Neural cell (in vitro differentiated cells): ENCODE measurements around the gene EIF1AD. TPM values are rescaled to one million over a fixed set of nuclear protein-coding genes. Genes with fewer than 3 reads are reported as not detected.

ENCODE experiments used
- H2AFZ ChIP-seq: fragments of 200-600, 300-800 bp; sonication (generic), shearing (Covaris generic); 2 replicates; pipeline ENCODE4 v1.6.0; 2014; ENCODE audit warnings: low read depth, mild to moderate bottlenecking, antibody characterized with exemption, low read length, moderate library complexity
- H3F3A ChIP-seq: fragments of 200-600 bp; shearing (Covaris generic); 2 replicates; pipeline ENCODE4 v1.6.1; 2016; ENCODE audit warnings: mild to moderate bottlenecking, moderate library complexity, mixed read lengths, antibody characterized with exemption, low read length; ENCODE audit not compliant: insufficient read depth, poor library complexity, severe bottlenecking
- H3K27ac ChIP-seq: fragments of 200-600, 300-800 bp; sonication (generic), shearing (Covaris generic); 2 replicates; pipeline ENCODE4 v1.5.1; 2014; ENCODE audit warnings: mild to moderate bottlenecking, low read length, moderate library complexity
- H3K27me3 ChIP-seq: fragments of 300-800, 200-600 bp; sonication (generic), shearing (Covaris generic); 2 replicates; pipeline ENCODE4 v1.6.0; 2014; ENCODE audit warnings: mild to moderate bottlenecking, low read depth, low read length, moderate library complexity; ENCODE audit not compliant: insufficient read depth
- H3K36me3 ChIP-seq: fragments of 300-800, 200-600 bp; sonication (generic), shearing (Covaris generic); 2 replicates; pipeline ENCODE4 v1.5.1; 2014; ENCODE audit warnings: mild to moderate bottlenecking, antibody characterized with exemption, low read length, moderate library complexity; ENCODE audit not compliant: insufficient read depth
- H3K4me2 ChIP-seq: fragments of 300-800, 200-600 bp; sonication (generic), shearing (Covaris generic); 2 replicates; pipeline ENCODE4 v1.6.0; 2014; ENCODE audit warnings: mild to moderate bottlenecking, low read length
- H3K4me3 ChIP-seq: fragments of 300-800, 200-600 bp; sonication (generic), shearing (Covaris generic); 2 replicates; pipeline ENCODE4 v1.5.1; 2014; ENCODE audit warnings: mild to moderate bottlenecking, low read length, moderate library complexity
- H3K79me2 ChIP-seq: fragments of 200-600 bp; shearing (Covaris generic); replicated peaks from 2 replicates; pipeline ENCODE4 v1.6.0; 2014; ENCODE audit warnings: mild to moderate bottlenecking, low read length, moderate library complexity; ENCODE audit not compliant: insufficient read depth
- H3K9ac ChIP-seq: fragments of 300-800, 200-600 bp; sonication (generic), shearing (Covaris generic); 2 replicates; pipeline ENCODE4 v1.6.1; 2016; ENCODE audit warnings: mild to moderate bottlenecking, low read length, mixed read lengths
- H3K9me2 ChIP-seq: fragments of 200-600 bp; shearing (Covaris generic); 2 replicates; pipeline ENCODE4 v1.6.1; 2016; ENCODE audit warnings: mild to moderate bottlenecking, low read length, mixed read lengths; ENCODE audit not compliant: insufficient read depth
- H3K9me3 ChIP-seq: fragments of 200-600, 300-800 bp; sonication (generic), shearing (Covaris generic); 2 replicates; pipeline ENCODE4 v1.6.1; 2016; ENCODE audit warnings: mild to moderate bottlenecking, mixed run types, low read length, moderate library complexity, mixed read lengths
- H4K20me1 ChIP-seq: fragments of 200-600 bp; shearing (Covaris generic); 2 replicates; pipeline ENCODE4 v1.6.1; 2016; ENCODE audit warnings: mild to moderate bottlenecking, mixed run types; ENCODE audit not compliant: insufficient read depth
- CTCF ChIP-seq: fragments of 450-650 bp; IDR thresholded peaks from 2 replicates; pipeline ENCODE4 v1.5.1; 2014; ENCODE audit warnings: antibody characterized with exemption, mild to moderate bottlenecking, moderate library complexity; ENCODE audit not compliant: poor library complexity, severe bottlenecking
- EP300 ChIP-seq: fragments of 450-650 bp; conservative IDR thresholded peaks from 2 replicates; pipeline ENCODE4 v1.6.1; 2014; ENCODE audit warnings: antibody characterized with exemption, mild to moderate bottlenecking, moderate library complexity; ENCODE audit not compliant: poor library complexity, severe bottlenecking
- EZH2 ChIP-seq: fragments of 200-600, 300-800 bp; shearing (Covaris generic), sonication (generic); IDR thresholded peaks from 2 replicates; pipeline ENCODE4 v1.6.1; 2014; ENCODE audit warnings: antibody characterized with exemption, low read length, borderline replicate concordance, mild to moderate bottlenecking; ENCODE audit not compliant: insufficient read depth, poor library complexity, severe bottlenecking
- MXI1 ChIP-seq: fragments of 450-650 bp; conservative IDR thresholded peaks from 2 replicates; pipeline ENCODE4 v1.6.1; 2014; ENCODE audit warnings: antibody characterized with exemption, mild to moderate bottlenecking; ENCODE audit not compliant: poor library complexity, severe bottlenecking
- POLR2AphosphoS5 ChIP-seq: IDR thresholded peaks from 2 replicates; pipeline ENCODE4 v1.6.1; 2012
- RAD21 ChIP-seq: fragments of 450-650 bp; conservative IDR thresholded peaks from 2 replicates; pipeline ENCODE4 v1.6.1; 2014; ENCODE audit warnings: antibody characterized with exemption, mild to moderate bottlenecking, moderate library complexity
- REST ChIP-seq: IDR thresholded peaks from 2 replicates; pipeline ENCODE4 v1.6.1; 2012; ENCODE audit warnings: borderline replicate concordance
- SMC3 ChIP-seq: fragments of 450-650 bp; conservative IDR thresholded peaks from 2 replicates; pipeline ENCODE4 v1.6.1; 2014; ENCODE audit warnings: antibody characterized with exemption, mild to moderate bottlenecking, moderate library complexity; ENCODE audit not compliant: poor library complexity
- TAF1 ChIP-seq: IDR thresholded peaks from 2 replicates; pipeline ENCODE4 v1.6.1; 2012; ENCODE audit warnings: low read depth
- polyA plus RNA-seq: library from polyadenylated mRNA; depleted of rRNA; stranded (reverse); fragments of >200 nt; gene quantifications from 2 replicates; pipeline ENCODE4 v1.2.3, GENCODE V29; 2014

EIF1AD gene
- polyA plus RNA-seq, 1 donor from 2014 or later: 34.9 TPM

- Histone ChIP-seq H3K4me2 (no peak overlapping the region), H3K36me3 (no peaks in the 10 kb centered on the region), H4K20me1 (no peaks in the 10 kb centered on the region), H3K4me3 (no peak overlapping the region), H3K79me2 (peaks cover 9% of the 10 kb centered on the region), H2AFZ (no peak overlapping the region), H3K9ac (no peak overlapping the region), H3K27me3 (peaks cover 6% of the 10 kb centered on the region), H3K9me3 (no peaks in the 10 kb centered on the region), H3K27ac (no peak overlapping the region), H3F3A (no peaks in the 10 kb centered on the region), H3K9me2 (no peaks in the 10 kb centered on the region)
- TF ChIP-seq REST: no peak
These were observed 5.3 kb upstream of the EIF1AD start for GRCh38 chr11:66007201-66007634.

- Histone ChIP-seq H3F3A (no peaks in the 10 kb centered on the region), H3K9me2 (no peaks in the 10 kb centered on the region), H3K4me2 (no peak overlapping the region), H3K27ac (no peak overlapping the region), H3K4me3 (no peak overlapping the region), H3K9me3 (no peaks in the 10 kb centered on the region), H2AFZ (no peak overlapping the region), H3K79me2 (peaks cover 10% of the 10 kb centered on the region), H3K27me3 (peaks cover 6% of the 10 kb centered on the region), H3K9ac (no peak overlapping the region), H3K36me3 (no peaks in the 10 kb centered on the region), H4K20me1 (no peaks in the 10 kb centered on the region)
- TF ChIP-seq RAD21 (no peak), CTCF (no peak), EZH2 (no peak), SMC3 (no peak), POLR2AphosphoS5 (no peak), MXI1 (no peak), REST (no peak), TAF1 (no peak), EP300 (no peak)
These were observed 4.9 kb upstream of the EIF1AD start for GRCh38 chr11:66006891-66007176.
